Neural crest cell (in vitro differentiated cells): Measurements from ENCODE around the gene NTMT1. TPM values are rescaled to one million over a fixed set of nuclear protein-coding genes. Genes with fewer than 3 reads are reported as not detected.

ENCODE experiments used
- DNase-seq: peaks from one replicate; pipeline ENCODE4 v3.0.0; 2021; ENCODE audit warnings: low read depth, mixed read lengths, low spot score
- H3K27ac Mint-ChIP-seq: one replicate; pipeline ENCODE4 v1.8.0; 2021; ENCODE audit warnings: mild to moderate bottlenecking, mixed read lengths; ENCODE audit not compliant: unreplicated experiment
- H3K27me3 Mint-ChIP-seq: 2 replicates; pipeline ENCODE4 v1.8.0; 2021; ENCODE audit warnings: low read depth, mild to moderate bottlenecking, mixed read lengths
- H3K36me3 Mint-ChIP-seq: 2 replicates; pipeline ENCODE4 v1.8.0; 2021; ENCODE audit warnings: low read depth, mild to moderate bottlenecking, mixed read lengths
- H3K4me1 Mint-ChIP-seq: 2 replicates; pipeline ENCODE4 v1.8.0; 2021; ENCODE audit warnings: mixed read lengths
- H3K4me3 Mint-ChIP-seq: one replicate; pipeline ENCODE4 v1.8.0; 2021; ENCODE audit warnings: mild to moderate bottlenecking, mixed read lengths
- H3K9me3 Mint-ChIP-seq: 2 replicates; pipeline ENCODE4 v1.8.0; 2021; ENCODE audit warnings: mixed read lengths
- CTCF ChIP-seq: fragments of 200-600 bp; sonication (generic); conservative IDR thresholded peaks from 2 replicates; pipeline ENCODE4 v1.5.0; 2021; ENCODE audit warnings: antibody characterized with exemption, mild to moderate bottlenecking
- total RNA-seq: library from RNA; stranded (reverse); gene quantifications from 2 replicates; pipeline ENCODE4 v1.2.1, GENCODE V29; 2021

Gene NTMT1
- total RNA-seq, 1 donor from 2014 or later, result 51.8 TPM

- no peaks in the 10 kb centered on the region for H3K9me3 Mint-ChIP-seq
- peak overlapping the region; percentile 43 for H3K27ac Mint-ChIP-seq
- peaks cover 25% of the 10 kb centered on the region for H3K4me1 Mint-ChIP-seq
- no peak for TF ChIP-seq CTCF
- H3K4me3 Mint-ChIP-seq, result no peak overlapping the region
- H3K27me3 Mint-ChIP-seq, result no peaks in the 10 kb centered on the region
- H3K36me3 Mint-ChIP-seq, result no peaks in the 10 kb centered on the region
- no peak for DNase-seq
Measured at GRCh38 chr9:129650680-129651235, 24.8 kb downstream of the NTMT1 start.

GRCh38 chr9:129653823-129654553, 28.0 kb downstream of the NTMT1 start:
- H3K27ac Mint-ChIP-seq, result peak overlapping the region; percentile 50
- H3K4me1 Mint-ChIP-seq, result peaks cover 11% of the 10 kb centered on the region
- H3K27me3 Mint-ChIP-seq, result no peaks in the 10 kb centered on the region
- no peak for TF ChIP-seq CTCF
- H3K4me3 Mint-ChIP-seq, result no peak overlapping the region
- DNase-seq, result no peak
- H3K9me3 Mint-ChIP-seq, result no peaks in the 10 kb centered on the region
- no peaks in the 10 kb centered on the region for H3K36me3 Mint-ChIP-seq

GRCh38 chr9:129654554-129655040, 28.6 kb downstream of the NTMT1 start:
- Mint-ChIP-seq H3K4me3 (no peak overlapping the region), H3K4me1 (peaks cover 11% of the 10 kb centered on the region), H3K36me3 (no peaks in the 10 kb centered on the region), H3K27me3 (no peaks in the 10 kb centered on the region), H3K9me3 (no peaks in the 10 kb centered on the region), H3K27ac (peak overlapping the region; percentile 50)
- no peak for TF ChIP-seq CTCF
- no peak for DNase-seq

GRCh38 chr9:129655154-129655553, 29.2 kb downstream of the NTMT1 start:
- H3K4me1 Mint-ChIP-seq, result peaks cover 11% of the 10 kb centered on the region
- DNase-seq, result no peak
- no peak overlapping the region for H3K4me3 Mint-ChIP-seq
- peak overlapping the region; percentile 50 for H3K27ac Mint-ChIP-seq
- TF ChIP-seq CTCF, result no peak
- no peaks in the 10 kb centered on the region for H3K9me3 Mint-ChIP-seq
- no peaks in the 10 kb centered on the region for H3K27me3 Mint-ChIP-seq
- H3K36me3 Mint-ChIP-seq, result no peaks in the 10 kb centered on the region

- no peak for DNase-seq
- Mint-ChIP-seq H3K4me1 (peaks cover 11% of the 10 kb centered on the region), H3K9me3 (no peaks in the 10 kb centered on the region), H3K27me3 (peaks cover under 1% of the 10 kb centered on the region), H3K4me3 (no peak overlapping the region), H3K36me3 (no peaks in the 10 kb centered on the region), H3K27ac (no peak overlapping the region)
- no peak for TF ChIP-seq CTCF
Measured at GRCh38 chr9:129655696-129656095, 29.7 kb downstream of the NTMT1 start.
